ENCODE data around the gene RYR3. TPM values are rescaled to one million over a fixed set of nuclear protein-coding genes. Genes with fewer than 3 reads are reported as not detected.

RYR3 gene
- total RNA-seq, 1 experiment from 2014 or later = not detected

- intact Hi-C loops (cut with micrococcal nuclease) = no loop called here
Measured at GRCh38 chr15:33518421-33518820, 207.7 kb downstream of the RYR3 start.

GRCh38 chr15:33524274-33524673 lies 213.5 kb downstream of the RYR3 start:
- Mint-ChIP-seq H3K9me3 (ENCODE audit: unreplicated experiment) (no peaks in the 10 kb centered on the region), H3K27ac (ENCODE audit: low read depth, unreplicated experiment) (no peak overlapping the region), H3K27me3 (ENCODE audit: insufficient read depth, unreplicated experiment) (peaks cover 47% of the 10 kb centered on the region), H3K4me3 (ENCODE audit: unreplicated experiment) (no peak overlapping the region), H3K36me3 (ENCODE audit: insufficient read depth, unreplicated experiment) (no peaks in the 10 kb centered on the region), H3K4me1 (ENCODE audit: insufficient read depth, unreplicated experiment) (peaks cover 10% of the 10 kb centered on the region)
- CTCF ChIA-PET = interaction anchor here (0.7 to 1.0 kb wide), 2 partner anchors 43 to 225 kb away, joined by 3 to 5 read pairs; no protein-coding TSS in a partner anchor
- intact Hi-C loops (cut with micrococcal nuclease) = no loop called here
- BruUV-seq (replicated peaks) = no TSS peak
- no peak for DNase-seq (ENCODE audit: unreplicated experiment)
- POLR2A ChIA-PET = no interaction called here
- TF ChIP-seq CTCF (IDR thresholded peaks at IDR 0.05; ENCODE audit: unreplicated experiment) = no peak

More at GRCh38 chr15:33518421-33518820, 207.7 kb downstream of the RYR3 start:
- H3K4me3 Mint-ChIP-seq (ENCODE audit: unreplicated experiment) = no peak overlapping the region
- no TSS peak for BruUV-seq (replicated peaks)
- no peaks in the 10 kb centered on the region for H3K4me1 Mint-ChIP-seq (ENCODE audit: insufficient read depth, unreplicated experiment)
- DNase-seq (ENCODE audit: unreplicated experiment) = no peak
- ChIA-PET POLR2A (no interaction called here), CTCF (interaction anchor here (0.7 to 0.9 kb wide), 2 partner anchors 12 to 59 kb away, joined by 3 read pairs; no protein-coding TSS in a partner anchor)
- no peak for TF ChIP-seq CTCF (IDR thresholded peaks at IDR 0.05; ENCODE audit: unreplicated experiment)
- H3K27me3 Mint-ChIP-seq (ENCODE audit: insufficient read depth, unreplicated experiment) = peaks cover 70% of the 10 kb centered on the region
- no peak overlapping the region for H3K27ac Mint-ChIP-seq (ENCODE audit: low read depth, unreplicated experiment)
- no peaks in the 10 kb centered on the region for H3K9me3 Mint-ChIP-seq (ENCODE audit: unreplicated experiment)
- H3K36me3 Mint-ChIP-seq (ENCODE audit: insufficient read depth, unreplicated experiment) = no peaks in the 10 kb centered on the region

DNA sequence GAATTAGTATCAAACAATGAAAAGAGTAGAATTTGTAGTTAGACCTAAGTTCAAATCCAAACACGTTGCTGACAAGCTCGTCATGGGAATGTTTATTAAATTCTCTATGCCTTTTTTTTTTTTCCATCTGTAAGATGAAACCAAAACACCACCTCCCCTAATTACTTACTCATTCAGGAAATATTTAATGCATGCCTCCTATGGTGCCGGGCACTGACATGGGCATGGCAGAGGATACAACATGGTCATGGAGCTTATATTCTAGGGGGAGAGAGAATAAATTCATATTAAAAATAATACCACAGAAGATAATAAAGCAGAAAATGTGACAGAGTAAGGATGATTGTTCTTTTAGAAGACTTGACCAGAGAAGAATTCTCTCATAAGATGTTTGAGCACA lies 215.8 kb downstream of the RYR3 start:
- Mint-ChIP-seq H3K4me3 (ENCODE audit: unreplicated experiment) (no peak overlapping the region), H3K27me3 (ENCODE audit: insufficient read depth, unreplicated experiment) (peaks cover 45% of the 10 kb centered on the region), H3K36me3 (ENCODE audit: insufficient read depth, unreplicated experiment) (no peaks in the 10 kb centered on the region), H3K4me1 (ENCODE audit: insufficient read depth, unreplicated experiment) (peaks cover 10% of the 10 kb centered on the region), H3K9me3 (ENCODE audit: unreplicated experiment) (no peaks in the 10 kb centered on the region), H3K27ac (ENCODE audit: low read depth, unreplicated experiment) (no peak overlapping the region)
- TF ChIP-seq CTCF (IDR thresholded peaks at IDR 0.05; ENCODE audit: unreplicated experiment) = no peak
- CTCF ChIA-PET = interaction anchor here (0.6 to 0.7 kb wide), 3 partner anchors 36 to 130 kb away, joined by 4 to 6 read pairs (median 6); no protein-coding TSS in a partner anchor
- BruUV-seq (replicated peaks) = no TSS peak
- POLR2A ChIA-PET = interaction anchor here (0.7 kb wide), 1 partner anchor 63 kb away, joined by 3 read pairs; no protein-coding TSS in a partner anchor
- DNase-seq (ENCODE audit: unreplicated experiment) = peak; percentile 10
- intact Hi-C loops (cut with micrococcal nuclease) = no loop called here

- no peak overlapping the region for H3K4me3 Mint-ChIP-seq (ENCODE audit: unreplicated experiment)
- no peaks in the 10 kb centered on the region for H3K9me3 Mint-ChIP-seq (ENCODE audit: unreplicated experiment)
- H3K4me1 Mint-ChIP-seq (ENCODE audit: insufficient read depth, unreplicated experiment) = no peaks in the 10 kb centered on the region
- CTCF ChIA-PET = interaction anchor here (1.8 kb wide), 1 partner anchor 168 kb away, joined by 6 read pairs; no protein-coding TSS in a partner anchor
- DNase-seq (ENCODE audit: unreplicated experiment) = no peak
- TF ChIP-seq CTCF (IDR thresholded peaks at IDR 0.05; ENCODE audit: unreplicated experiment) = no peak
- H3K27me3 Mint-ChIP-seq (ENCODE audit: insufficient read depth, unreplicated experiment) = peaks cover 44% of the 10 kb centered on the region
- H3K36me3 Mint-ChIP-seq (ENCODE audit: insufficient read depth, unreplicated experiment) = no peaks in the 10 kb centered on the region
- H3K27ac Mint-ChIP-seq (ENCODE audit: low read depth, unreplicated experiment) = no peak overlapping the region
- POLR2A ChIA-PET = interaction anchor here (0.7 kb wide), 1 partner anchor 49 kb away, joined by 3 read pairs; no protein-coding TSS in a partner anchor
- no TSS peak for BruUV-seq (replicated peaks)
- intact Hi-C loops (cut with micrococcal nuclease) = no loop called here
Measured at GRCh38 chr15:33533197-33533596, 222.4 kb downstream of the RYR3 start.

All from MCF 10A (cell line).